HG02763 (cell line): ENCODE results near the gene GPR183.
"Not testable (repeated sequence)": the region's sequence is repeated elsewhere in the genome, so short reads cannot be mapped to it uniquely, and the experiment has no call there.

ENCODE experiments used
- ATAC-seq: cut with Tn5 transposase; IDR thresholded peaks from one replicate; pipeline ENCODE4 v1.9.1; 2021; ENCODE audit warnings: mild to moderate bottlenecking, moderate library complexity; ENCODE audit not compliant: unreplicated experiment

The GPR183 gene

DNA sequence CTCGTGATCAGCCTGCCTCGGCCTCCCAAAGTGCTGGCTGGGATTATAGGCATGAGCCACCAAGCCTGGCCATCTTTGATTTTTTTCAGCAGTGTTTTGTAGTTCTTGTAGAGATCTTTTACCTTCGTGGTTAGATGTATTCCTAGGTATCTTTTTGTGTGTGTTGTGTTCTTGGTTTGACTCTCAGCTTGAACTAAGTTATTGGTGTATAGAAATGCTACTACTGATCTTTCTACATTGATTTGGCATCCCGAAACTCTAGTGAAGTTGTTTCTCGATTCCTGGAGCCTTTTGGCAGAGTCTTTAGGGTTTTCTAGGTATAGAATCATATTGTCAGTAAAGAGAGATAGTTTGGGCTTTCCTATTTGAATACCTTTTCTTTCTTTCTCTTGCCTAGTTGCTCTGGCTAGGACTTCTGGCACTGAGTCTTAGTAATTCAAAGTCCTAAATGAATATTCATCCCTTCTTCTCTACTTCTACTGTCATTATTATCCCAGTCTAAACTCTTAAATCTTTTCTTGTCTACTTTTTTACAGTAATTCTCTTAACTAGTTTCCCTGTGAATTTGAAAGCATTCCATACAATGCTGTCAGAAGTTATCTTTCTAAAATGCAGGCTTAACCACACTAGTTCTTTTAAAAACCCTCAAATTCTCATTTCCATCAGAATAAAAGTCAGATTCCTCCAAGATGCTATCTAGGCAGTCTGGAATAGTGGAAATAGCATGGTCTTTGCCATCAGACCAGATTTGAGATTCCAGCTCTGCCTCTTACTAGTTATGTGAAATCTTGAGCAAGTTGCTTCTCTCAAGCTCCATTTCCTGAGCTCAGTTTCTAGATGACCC lies 56.0 kb downstream of the GPR183 start:
- no peak for ATAC-seq

DNA sequence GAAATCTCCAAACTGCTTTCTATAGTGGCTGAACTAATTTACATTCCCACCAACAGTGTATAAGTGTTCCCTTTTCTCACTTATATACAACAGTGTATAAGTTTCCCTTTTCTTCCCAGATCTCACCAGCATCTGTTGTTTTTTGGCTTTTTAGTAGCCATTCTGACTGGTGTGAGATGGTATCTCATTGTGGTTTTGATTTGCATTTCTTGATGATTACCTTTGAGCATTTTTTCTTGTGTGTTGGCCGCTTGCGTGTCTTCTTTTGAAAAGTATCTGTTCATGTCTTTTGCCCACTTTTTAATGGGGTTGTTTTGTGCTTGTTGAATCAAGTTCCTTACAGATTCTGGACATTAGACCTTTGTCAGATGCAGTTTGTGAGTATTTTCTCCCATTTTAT lies 57.6 kb downstream of the GPR183 start:
- ATAC-seq, result not testable (repeated sequence)

DNA sequence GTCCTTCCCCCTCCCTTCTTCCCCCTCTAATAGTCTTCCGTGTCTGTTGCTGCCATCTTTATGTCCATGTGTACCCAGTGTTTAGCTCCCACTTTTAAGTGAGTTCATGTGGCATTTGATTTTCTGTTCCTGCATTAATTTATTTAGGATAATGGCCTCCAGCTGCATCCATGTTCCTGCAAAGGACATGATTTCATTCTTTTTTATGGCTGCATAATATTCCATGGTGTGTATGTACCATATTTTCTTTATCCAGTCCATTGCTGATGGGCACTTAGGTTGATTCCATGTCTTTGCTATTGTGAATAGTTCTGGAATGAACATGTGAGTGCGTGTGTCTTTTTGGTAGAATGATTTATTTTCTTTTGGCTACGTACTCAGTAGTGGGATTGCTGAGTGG lies 58.0 kb downstream of the GPR183 start:
- ATAC-seq, result not testable (repeated sequence)

DNA sequence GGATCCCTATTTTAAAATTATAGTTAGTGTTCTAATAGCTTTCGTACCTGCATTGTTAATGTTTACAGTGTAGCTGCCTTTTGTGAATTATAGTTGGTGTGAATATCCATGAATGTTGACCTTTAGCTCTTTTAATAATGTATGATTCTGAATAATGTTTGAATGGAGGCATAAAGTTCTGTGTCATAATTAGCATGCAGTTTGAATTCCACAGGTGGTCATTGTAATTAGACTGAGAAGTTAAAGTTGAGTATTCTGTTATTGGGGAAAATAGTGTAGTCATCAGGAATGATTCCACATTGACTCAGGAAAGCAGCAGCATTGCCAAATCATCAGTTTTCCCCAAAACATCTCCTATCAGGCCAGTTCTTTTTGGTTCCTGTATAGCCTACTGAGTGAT lies 61.1 kb downstream of the GPR183 start:
- ATAC-seq, result no peak
